ENCODE measurements around the gene ENTR1.

ENTR1 gene

DNA sequence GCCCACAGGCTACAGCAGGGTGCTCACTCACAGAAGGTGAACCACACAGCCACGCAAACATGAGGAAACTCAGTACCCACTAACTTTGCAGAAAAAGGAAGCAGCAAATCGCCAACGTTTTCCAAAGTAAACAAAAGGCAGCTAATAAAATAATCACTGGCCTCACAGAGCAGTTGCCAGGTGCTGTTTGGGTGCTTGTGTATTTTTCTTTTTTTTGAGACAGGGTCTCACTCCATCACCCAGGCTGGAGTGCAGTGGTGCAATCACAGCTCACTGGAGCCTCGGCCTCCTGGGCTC is 14.2 kb downstream of the ENTR1 start:
- DNase-seq (ENCODE audit: low spot score): no peak

GRCh38 chr9:136395345-136396218 is 14.8 kb downstream of the ENTR1 start:
- no peak for DNase-seq (ENCODE audit: low spot score)

GRCh38 chr9:136395020-136395340 is 15.4 kb downstream of the ENTR1 start:
- no peak for DNase-seq (ENCODE audit: low spot score)

- DNase-seq (ENCODE audit: low spot score): no peak
Observed at GRCh38 chr9:136394312-136395019, 15.9 kb downstream of the ENTR1 start.

GRCh38 chr9:136393531-136393930 is 16.9 kb downstream of the ENTR1 start:
- DNase-seq (ENCODE audit: low spot score): no peak

DNA sequence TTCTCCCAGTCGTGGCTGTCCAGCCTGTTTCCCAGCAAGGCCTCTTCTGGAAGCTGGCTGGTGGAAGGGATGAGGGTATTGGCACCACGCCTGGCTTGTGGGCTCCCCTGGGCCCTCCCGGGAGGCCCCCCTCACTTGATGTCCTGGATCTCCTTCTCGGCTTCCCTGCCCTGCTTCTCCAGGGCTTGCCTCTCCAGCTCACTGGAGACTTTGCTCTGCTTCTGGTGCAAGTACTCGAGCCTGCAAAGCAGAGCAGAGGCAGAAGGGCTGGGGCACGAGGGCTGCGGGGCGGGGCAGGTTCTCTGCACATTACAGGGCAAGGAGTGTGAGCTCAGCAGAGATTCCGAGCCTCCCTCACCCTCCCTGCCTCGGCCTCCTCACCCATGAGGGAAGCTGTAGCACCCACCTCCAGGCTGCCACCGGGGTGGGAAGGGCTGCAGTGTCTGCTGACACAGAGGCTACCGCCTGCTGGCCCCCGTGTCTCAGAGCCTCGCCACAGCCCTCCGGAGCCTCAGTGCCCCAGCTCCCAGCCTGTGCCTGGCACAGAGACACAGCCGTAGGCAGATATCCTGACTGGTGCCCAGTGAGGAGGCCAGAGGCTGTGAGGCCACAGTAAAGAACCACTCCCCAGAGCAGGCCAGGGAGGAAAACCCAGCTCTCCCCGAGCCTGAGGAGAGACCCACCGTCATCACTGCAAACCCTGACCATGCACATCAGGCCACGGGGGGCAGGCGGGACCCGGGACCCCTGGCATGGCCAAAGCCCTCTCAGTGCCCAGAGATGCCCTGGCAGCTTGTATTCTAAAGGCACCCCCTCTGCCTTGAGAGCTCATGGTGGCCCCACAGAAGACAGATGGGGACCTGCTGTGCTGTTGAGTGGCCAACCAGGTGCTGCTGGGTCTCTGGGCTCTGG is 17.6 kb downstream of the ENTR1 start:
- no peak for DNase-seq (ENCODE audit: low spot score)

DNA sequence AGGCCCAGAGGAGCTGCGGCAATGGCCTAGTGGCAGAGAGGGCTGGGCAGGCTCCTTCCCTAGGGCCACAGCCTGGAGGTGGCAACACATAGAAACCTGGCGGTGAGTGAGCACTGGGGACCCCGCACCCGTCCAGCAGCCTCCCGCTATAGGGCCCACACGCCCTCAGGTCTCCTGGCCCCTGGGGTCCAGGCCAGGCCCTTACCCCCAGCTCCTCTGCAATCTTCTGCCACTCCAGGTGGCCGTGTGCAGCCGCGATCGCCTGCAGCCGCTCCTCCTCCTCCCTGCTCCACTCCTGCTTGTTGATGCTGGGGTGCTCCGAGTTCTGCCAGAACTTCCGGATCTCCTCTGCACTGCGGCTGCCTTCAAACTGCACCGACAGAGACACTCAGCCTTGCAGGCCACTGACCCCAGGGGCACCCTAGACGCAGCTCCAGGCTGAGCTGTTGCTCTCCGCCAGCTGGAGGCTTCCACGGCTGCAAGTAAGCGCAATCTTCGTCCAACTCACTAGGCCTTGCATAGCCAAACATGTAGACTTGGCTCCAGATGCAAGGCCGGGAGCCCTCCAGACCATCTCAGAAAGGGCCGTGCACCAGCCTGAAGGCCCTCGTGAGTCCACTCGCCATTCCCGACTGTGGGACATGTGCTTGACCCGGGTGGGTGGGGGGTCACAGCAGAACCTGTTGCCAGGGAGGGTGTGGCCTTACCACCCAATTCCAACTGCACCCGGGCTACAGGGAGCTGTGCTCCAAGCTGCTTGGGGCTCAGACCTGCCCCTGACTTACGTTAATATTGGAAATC is 18.5 kb downstream of the ENTR1 start:
- no peak for DNase-seq (ENCODE audit: low spot score)

DNA sequence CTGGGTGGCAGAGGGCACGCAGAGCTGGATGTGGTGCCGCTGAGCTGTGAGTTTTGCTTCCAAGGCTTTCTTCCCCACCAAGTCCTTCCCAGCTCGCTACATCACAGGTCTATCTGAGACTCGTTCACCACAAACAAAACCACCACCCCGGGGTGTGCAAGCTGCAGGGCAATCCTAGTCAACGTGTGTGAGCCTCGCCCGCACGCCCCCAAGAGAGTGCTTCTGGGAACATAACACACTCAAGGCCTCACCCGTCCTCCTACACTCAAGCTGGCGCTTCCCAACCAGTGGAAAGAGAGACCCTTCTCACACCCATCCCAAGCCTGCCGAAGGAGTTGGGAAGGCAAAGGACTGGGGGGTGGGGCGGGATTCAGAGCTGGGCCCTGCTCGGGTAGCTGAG is 21.0 kb downstream of the ENTR1 start:
- DNase-seq (ENCODE audit: low spot score): no peak

DNA sequence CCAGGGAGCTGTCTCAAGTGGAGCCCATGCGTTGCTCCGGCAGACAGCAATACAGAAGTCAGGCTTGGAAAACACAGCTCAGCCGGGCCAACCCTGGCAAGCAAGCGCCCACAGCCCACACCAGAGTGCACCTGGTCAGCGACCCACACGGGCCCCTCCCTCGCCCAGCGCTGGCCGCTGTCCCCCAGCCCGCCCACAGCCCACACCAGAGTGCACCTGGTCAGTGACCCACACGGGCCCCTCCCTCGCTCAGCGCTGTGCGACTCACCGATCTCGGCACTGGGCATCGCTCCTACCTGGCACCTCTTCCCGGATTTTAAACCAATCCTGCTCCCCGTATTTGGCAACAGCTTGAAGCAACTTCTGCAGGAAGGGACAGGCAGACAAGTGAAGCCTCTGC is 23.2 kb downstream of the ENTR1 start:
- DNase-seq (ENCODE audit: low spot score): no peak

DNA sequence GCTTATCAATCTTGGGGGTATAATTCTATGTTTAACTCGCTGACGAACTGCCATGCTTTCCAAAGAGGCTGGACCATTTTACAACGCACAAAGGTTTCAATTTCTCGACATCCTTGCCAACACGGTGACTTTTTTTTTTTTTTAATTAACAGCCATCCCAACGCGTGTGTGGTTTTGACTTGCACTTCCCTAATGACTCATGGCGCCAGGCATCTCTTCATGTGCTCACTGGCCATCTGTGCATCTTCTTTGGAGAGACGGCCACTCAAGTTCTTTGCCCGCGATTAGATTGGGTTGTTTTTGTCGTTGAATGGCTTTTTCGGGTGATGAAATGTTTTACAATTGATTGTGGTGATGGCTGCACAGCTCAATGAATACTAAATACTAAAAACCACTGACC is 24.4 kb downstream of the ENTR1 start:
- DNase-seq (ENCODE audit: low spot score): no peak

DNA sequence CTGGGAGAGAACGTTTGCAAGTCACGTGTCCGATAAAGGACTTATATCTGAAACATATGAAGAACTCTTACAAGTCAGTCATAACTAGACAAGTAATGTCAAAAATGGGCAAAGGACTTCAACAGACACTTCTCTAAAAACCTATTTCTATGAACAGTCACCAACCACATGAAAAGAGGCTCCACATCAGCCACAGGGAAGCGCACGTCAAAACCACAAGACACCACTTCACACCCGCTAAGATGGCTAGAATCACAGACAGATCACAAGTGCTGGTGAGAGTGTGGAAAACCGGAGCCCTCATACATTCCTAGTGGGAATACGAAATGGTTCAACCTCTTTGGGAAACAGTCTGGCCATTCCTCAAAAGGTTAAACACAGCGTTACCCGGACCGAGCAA is 25.4 kb downstream of the ENTR1 start:
- no peak for DNase-seq (ENCODE audit: low spot score)

DNA sequence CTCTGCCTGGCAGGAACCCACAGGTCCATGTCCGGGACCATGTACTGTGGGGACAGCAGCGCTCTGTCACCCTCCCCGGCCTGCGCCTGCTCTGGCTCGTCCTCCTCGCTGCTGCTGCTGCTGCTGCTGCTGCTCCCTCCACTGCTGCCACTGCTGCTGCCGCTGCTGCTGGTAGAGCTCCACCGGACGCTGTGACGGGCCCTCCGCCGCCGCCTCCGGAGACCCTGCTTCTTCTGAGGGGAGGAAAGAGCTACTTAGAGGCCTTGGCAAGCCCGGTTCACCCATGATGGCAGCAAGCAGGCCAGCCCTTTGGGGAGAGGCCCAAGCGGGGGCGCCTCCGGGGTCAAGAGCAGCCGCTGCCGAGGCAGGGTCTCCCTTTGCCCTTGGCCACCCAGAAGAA is 27.0 kb downstream of the ENTR1 start:
- DNase-seq (ENCODE audit: low spot score): no peak

GRCh38 chr9:136381966-136382513 is 28.4 kb downstream of the ENTR1 start:
- no peak for DNase-seq (ENCODE audit: low spot score)

GRCh38 chr9:136381311-136381710 is 29.1 kb downstream of the ENTR1 start:
- no peak for DNase-seq (ENCODE audit: low spot score)

GRCh38 chr9:136380381-136380780 is 30.0 kb downstream of the ENTR1 start:
- no peak for DNase-seq (ENCODE audit: low spot score)

DNA sequence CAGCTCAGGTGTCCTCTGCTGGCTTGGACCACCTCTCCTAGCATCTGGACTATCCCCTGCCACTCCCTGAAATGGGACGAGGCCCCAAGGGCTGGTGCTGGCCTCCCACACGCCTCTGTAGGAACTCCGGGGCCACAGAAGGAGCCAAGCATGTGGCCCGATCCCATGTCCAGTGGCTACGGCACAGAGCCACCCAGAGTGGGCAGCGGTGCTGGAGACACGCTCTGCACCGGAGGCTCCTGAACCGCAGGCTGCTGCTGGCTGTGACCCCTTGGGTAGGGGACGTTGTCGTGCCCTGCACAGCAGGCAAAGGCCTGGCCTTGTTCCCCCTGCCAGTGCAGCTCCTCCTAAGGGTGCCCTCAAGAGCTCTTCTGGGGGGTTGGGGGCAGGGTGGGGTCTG is 30.5 kb downstream of the ENTR1 start:
- no peak for DNase-seq (ENCODE audit: low spot score)

DNA sequence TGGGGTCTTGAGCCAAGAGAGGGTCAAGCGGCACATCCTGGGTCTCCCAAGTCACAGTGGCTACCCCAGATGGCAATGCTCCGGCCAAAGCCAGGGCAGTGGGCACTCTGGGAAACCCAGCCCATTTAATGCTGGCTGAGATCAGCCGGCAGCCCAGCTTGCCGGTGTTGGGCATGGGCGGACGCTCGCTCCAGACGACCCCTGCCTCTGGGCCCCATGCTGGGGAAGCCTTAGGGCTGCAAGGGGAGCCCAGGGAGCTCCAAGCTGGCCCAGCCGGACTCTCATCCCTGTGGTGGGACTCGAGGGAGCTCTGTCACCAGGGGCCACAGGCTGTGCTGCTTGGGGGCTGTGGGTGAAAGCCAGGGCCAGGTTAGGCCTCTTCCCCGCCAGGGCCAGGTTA is 31.0 kb downstream of the ENTR1 start:
- DNase-seq (ENCODE audit: low spot score): no peak

- no peak for DNase-seq (ENCODE audit: low spot score)
Observed at GRCh38 chr9:136379003-136379287, 31.5 kb downstream of the ENTR1 start.

GRCh38 chr9:136378170-136379002 is 32.0 kb downstream of the ENTR1 start:
- DNase-seq (ENCODE audit: low spot score): no peak

GRCh38 chr9:136377341-136378169 is 32.9 kb downstream of the ENTR1 start:
- DNase-seq (ENCODE audit: low spot score): no peak

Measured in AG08396 (cell line).